Measurements from ENCODE around the gene BLOC1S6. TPM values are rescaled to one million over a fixed set of nuclear protein-coding genes. Genes with fewer than 3 reads are reported as not detected.

Gene BLOC1S6
- 31.9 TPM for polyA plus RNA-seq (ENCODE audit: insufficient read length)

- DNase-seq = peak; percentile 94
Measured at GRCh38 chr15:45587095-45587862, at the start of gene BLOC1S6. Gene BLOC1S6, plus strand, starts transcription at chr15:45587379. Its CDS starts 65 bp downstream, at chr15:45587444.

GRCh38 chr15:45539680-45540079 lies 47.5 kb upstream of the BLOC1S6 start:
- DNase-seq = no peak

- no peak for DNase-seq
Measured at GRCh38 chr15:45540531-45540930, 46.6 kb upstream of the BLOC1S6 start.

- DNase-seq = no peak
Measured at GRCh38 chr15:45543051-45543450, 44.1 kb upstream of the BLOC1S6 start.

GRCh38 chr15:45544266-45545023 lies 42.7 kb upstream of the BLOC1S6 start:
- DNase-seq = no peak

- no peak for DNase-seq
Measured at GRCh38 chr15:45546789-45547188, 40.4 kb upstream of the BLOC1S6 start.

- DNase-seq = no peak
Measured at GRCh38 chr15:45548753-45549520, 38.2 kb upstream of the BLOC1S6 start.

GRCh38 chr15:45549541-45550220 lies 37.5 kb upstream of the BLOC1S6 start:
- no peak for DNase-seq

GRCh38 chr15:45550436-45550835 lies 36.7 kb upstream of the BLOC1S6 start:
- DNase-seq = no peak

GRCh38 chr15:45551676-45552075 lies 35.5 kb upstream of the BLOC1S6 start:
- no peak for DNase-seq

GRCh38 chr15:45555934-45556608 lies 31.1 kb upstream of the BLOC1S6 start:
- no peak for DNase-seq

- DNase-seq = no peak
Measured at GRCh38 chr15:45572617-45573016, 14.6 kb upstream of the BLOC1S6 start.

GRCh38 chr15:45573961-45574629 lies 13.1 kb upstream of the BLOC1S6 start:
- DNase-seq = no peak

- no peak for DNase-seq
Measured at GRCh38 chr15:45581919-45582318, 5.3 kb upstream of the BLOC1S6 start.

- no peak for DNase-seq
Measured at GRCh38 chr15:45583731-45584639, 3.2 kb upstream of the BLOC1S6 start.

GRCh38 chr15:45585069-45585791 lies 1.9 kb upstream of the BLOC1S6 start:
- DNase-seq = no peak

- DNase-seq = no peak
Measured at GRCh38 chr15:45586125-45586524, 1.1 kb upstream of the BLOC1S6 start.

GRCh38 chr15:45586601-45587094 lies 531 bp upstream of the BLOC1S6 start:
- no peak for DNase-seq

- DNase-seq = no peak
Measured at GRCh38 chr15:45587863-45588170, 638 bp downstream of the BLOC1S6 start.
